Hematopoietic multipotent progenitor cell treated with erythropoietin and hydrocortisone succinate and interleukin-3 and kit ligand, for 17 days (in vitro differentiated cells): ENCODE results near the gene MAGOH.
"Not testable (repeated sequence)": the region's sequence is repeated elsewhere in the genome, so short reads cannot be mapped to it uniquely, and the experiment has no call there.

ENCODE experiments used
- DNase-seq: peaks from one replicate; pipeline ENCODE4 v3.0.0-alpha.2; 2015; ENCODE audit warnings: low spot score

MAGOH gene

GRCh38 chr1:53186533-53186932, 51.8 kb downstream of the MAGOH start:
- no peak for DNase-seq

GRCh38 chr1:53185955-53186297, 52.4 kb downstream of the MAGOH start:
- not testable (repeated sequence) for DNase-seq

- peak; percentile 73 for DNase-seq
Measured at GRCh38 chr1:53183095-53183990, 55.0 kb downstream of the MAGOH start.

GRCh38 chr1:53182716-53183094, 55.6 kb downstream of the MAGOH start:
- DNase-seq, result peak; percentile 40

GRCh38 chr1:53182111-53182593, 56.2 kb downstream of the MAGOH start:
- DNase-seq, result peak; percentile 86

GRCh38 chr1:53180951-53181350, 57.4 kb downstream of the MAGOH start:
- no peak for DNase-seq

GRCh38 chr1:53180226-53180625, 58.1 kb downstream of the MAGOH start:
- no peak for DNase-seq
